ENCODE measurements around the gene ARHGAP5. TPM values are rescaled to one million over a fixed set of nuclear protein-coding genes. Genes with fewer than 3 reads are reported as not detected.

ARHGAP5 gene
- total RNA-seq, 2 experiments from 2014 or later: 8.1 to 20.4 TPM

DNA sequence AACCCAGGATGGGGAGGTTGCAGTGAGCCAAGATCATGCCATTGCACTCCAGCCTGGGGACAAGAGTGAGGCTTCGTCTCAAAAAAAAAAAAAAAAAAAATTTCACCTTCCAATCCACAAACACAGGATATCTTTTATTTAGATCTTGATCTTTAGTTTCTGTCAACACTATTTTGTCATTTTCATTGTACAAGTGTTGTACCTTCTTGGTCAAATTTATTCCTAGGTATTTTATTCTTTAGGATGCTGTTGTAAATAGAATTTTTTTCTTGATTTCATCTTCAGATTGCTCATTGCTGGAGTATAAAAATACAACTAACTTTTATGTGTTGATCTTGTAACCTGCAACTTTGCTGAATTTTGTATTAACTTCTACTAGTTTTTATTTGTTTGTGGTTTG lies 60.8 kb downstream of the ARHGAP5 start:
- Histone ChIP-seq H3K9me2 (ENCODE audit: insufficient read depth, low read length) (no peaks in the 10 kb centered on the region), H3K36me3 (ENCODE audit: insufficient read depth, low read length) (no peaks in the 10 kb centered on the region), H3K9me3 (ENCODE audit: low read length) (no peaks in the 10 kb centered on the region), H3K79me2 (ENCODE audit: insufficient read depth, low read depth, low read length) (no peaks in the 10 kb centered on the region), H2AFZ (ENCODE audit: low read length) (no peak overlapping the region), H3K4me1 (ENCODE audit: insufficient read depth, low read length, poor library complexity, severe bottlenecking) (no peaks in the 10 kb centered on the region), H4K20me1 (ENCODE audit: insufficient read depth, low read length) (no peaks in the 10 kb centered on the region), H3K4me2 (ENCODE audit: low read length) (no peak overlapping the region), H3K4me3 (ENCODE audit: low read depth, low read length, poor library complexity, severe bottlenecking) (no peak overlapping the region), H3K27ac (ENCODE audit: low read depth, low read length, poor library complexity, severe bottlenecking) (no peak overlapping the region)
- BruUV-seq (replicated peaks): no TSS peak
- no peak for TF ChIP-seq EZH2phosphoT487 (IDR thresholded peaks at IDR 0.05; ENCODE audit: borderline replicate concordance, low read depth, low read length)
- TF ChIP-seq CTCF (conservative IDR thresholded peaks at IDR 0.05; ENCODE audit: low read length): no peak
- CTCF ChIA-PET (ENCODE audit: unreplicated experiment): no interaction called here
- POLR2A ChIA-PET: no interaction called here
- intact Hi-C loops (cut with micrococcal nuclease; ENCODE audit: unreplicated experiment): no loop called here
- no peak for DNase-seq (ENCODE audit: low spot score)

DNA sequence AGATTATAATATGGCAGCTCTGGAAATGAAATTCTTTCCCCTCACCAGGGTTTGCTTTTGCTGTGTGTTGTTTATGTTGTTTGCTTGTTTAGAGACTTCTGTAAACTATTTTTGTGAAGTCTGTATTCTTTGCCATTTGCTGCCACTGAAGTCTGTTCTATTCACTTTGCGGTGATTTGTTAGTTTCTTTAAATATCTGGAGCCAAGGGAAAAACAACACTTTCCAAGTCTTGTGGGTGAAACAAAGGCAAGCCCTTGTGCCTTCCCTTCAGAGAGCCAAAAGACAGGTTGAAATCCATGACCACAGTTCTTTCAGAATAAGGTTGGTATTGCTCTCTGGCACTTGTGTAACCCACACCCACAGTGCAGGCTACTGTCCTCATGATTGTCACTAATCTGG lies 65.2 kb downstream of the ARHGAP5 start:
- Histone ChIP-seq H3K79me2 (ENCODE audit: insufficient read depth, low read depth, low read length) (no peaks in the 10 kb centered on the region), H2AFZ (ENCODE audit: low read length) (no peak overlapping the region), H4K20me1 (ENCODE audit: insufficient read depth, low read length) (no peaks in the 10 kb centered on the region), H3K36me3 (ENCODE audit: insufficient read depth, low read length) (no peaks in the 10 kb centered on the region), H3K4me1 (ENCODE audit: insufficient read depth, low read length, poor library complexity, severe bottlenecking) (no peaks in the 10 kb centered on the region), H3K4me2 (ENCODE audit: low read length) (no peak overlapping the region), H3K9me2 (ENCODE audit: insufficient read depth, low read length) (no peaks in the 10 kb centered on the region), H3K4me3 (ENCODE audit: low read depth, low read length, poor library complexity, severe bottlenecking) (no peak overlapping the region), H3K9me3 (ENCODE audit: low read length) (no peaks in the 10 kb centered on the region), H3K27ac (ENCODE audit: low read depth, low read length, poor library complexity, severe bottlenecking) (no peak overlapping the region)
- no TSS peak for BruUV-seq (replicated peaks)
- POLR2A ChIA-PET: no interaction called here
- TF ChIP-seq EZH2phosphoT487 (IDR thresholded peaks at IDR 0.05; ENCODE audit: borderline replicate concordance, low read depth, low read length) (no peak), CTCF (conservative IDR thresholded peaks at IDR 0.05; ENCODE audit: low read length) (no peak)
- CTCF ChIA-PET (ENCODE audit: unreplicated experiment): no interaction called here
- intact Hi-C loops (cut with micrococcal nuclease; ENCODE audit: unreplicated experiment): no loop called here
- no peak for DNase-seq (ENCODE audit: low spot score)

DNA sequence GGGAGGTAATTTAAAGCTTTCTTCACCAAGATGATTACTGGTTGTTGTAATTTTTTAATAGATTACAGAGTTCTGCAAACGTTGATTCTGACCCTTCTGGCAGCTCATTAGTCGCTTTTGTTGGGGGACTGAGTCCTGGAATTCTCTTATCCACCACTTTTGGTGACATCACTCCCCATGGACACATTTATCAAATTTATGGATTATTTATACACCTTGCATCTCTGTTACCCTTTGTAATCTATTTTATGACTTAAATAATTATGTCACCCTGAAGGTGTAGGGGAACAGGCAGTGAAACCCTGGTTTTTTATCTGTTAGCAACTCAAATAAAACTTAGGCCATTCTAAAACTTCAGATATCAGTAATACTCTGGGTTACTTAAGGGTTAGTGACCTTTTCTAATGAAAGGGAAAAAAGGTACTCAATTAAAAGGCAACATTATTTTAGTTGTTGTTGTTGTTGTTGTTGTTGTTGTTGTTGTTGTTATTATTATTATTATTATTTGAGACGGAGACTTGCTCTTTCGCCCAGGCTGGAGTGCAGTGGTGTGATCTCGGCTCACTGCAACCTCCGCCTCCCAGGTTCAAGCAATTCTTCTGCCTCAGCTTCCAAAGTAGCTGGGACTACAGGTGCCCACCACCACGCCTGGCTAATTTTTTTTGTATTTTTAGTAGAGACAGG lies 65.8 kb downstream of the ARHGAP5 start:
- POLR2A ChIA-PET: interaction anchor here (1.0 kb wide), 1 partner anchor 19 kb away, joined by 3 read pairs; no protein-coding TSS in a partner anchor
- CTCF ChIA-PET (ENCODE audit: unreplicated experiment): no interaction called here

More for the DNA sequence above, 65.8 kb downstream of the ARHGAP5 start:
- H3K9me3 ChIP-seq (ENCODE audit: low read length): no peaks in the 10 kb centered on the region
- no TSS peak for BruUV-seq (replicated peaks)
- H3K27ac ChIP-seq (ENCODE audit: low read depth, low read length, poor library complexity, severe bottlenecking): no peak overlapping the region
- H3K4me1 ChIP-seq (ENCODE audit: insufficient read depth, low read length, poor library complexity, severe bottlenecking): no peaks in the 10 kb centered on the region
- TF ChIP-seq EZH2phosphoT487 (IDR thresholded peaks at IDR 0.05; ENCODE audit: borderline replicate concordance, low read depth, low read length): no peak
- no peak for DNase-seq (ENCODE audit: low spot score)
- no peaks in the 10 kb centered on the region for H3K36me3 ChIP-seq (ENCODE audit: insufficient read depth, low read length)
- H3K4me2 ChIP-seq (ENCODE audit: low read length): no peak overlapping the region
- no peaks in the 10 kb centered on the region for H3K9me2 ChIP-seq (ENCODE audit: insufficient read depth, low read length)
- intact Hi-C loops (cut with micrococcal nuclease; ENCODE audit: unreplicated experiment): no loop called here
- H4K20me1 ChIP-seq (ENCODE audit: insufficient read depth, low read length): no peaks in the 10 kb centered on the region
- no peaks in the 10 kb centered on the region for H3K79me2 ChIP-seq (ENCODE audit: insufficient read depth, low read depth, low read length)
- no peak overlapping the region for H2AFZ ChIP-seq (ENCODE audit: low read length)
- H3K4me3 ChIP-seq (ENCODE audit: low read depth, low read length, poor library complexity, severe bottlenecking): no peak overlapping the region

All from OCI-LY7 (cell line).